ENCODE data around the gene SETBP1.
"Not testable (repeated sequence)": the region's sequence is repeated elsewhere in the genome, so short reads cannot be mapped to it uniquely, and the experiment has no call there.

SETBP1 gene

GRCh38 chr18:44714376-44714775, 33.7 kb downstream of the SETBP1 start:
- DNase-seq (ENCODE audit: low read depth) = no peak
- no peak for TF ChIP-seq MYC (IDR thresholded peaks at IDR 0.05; ENCODE audit: low read depth, low read length)
- no peak overlapping the region for H3K4me3 ChIP-seq (ENCODE audit: low read depth, low read length)

GRCh38 chr18:44715245-44715644, 34.6 kb downstream of the SETBP1 start:
- H3K4me3 ChIP-seq (ENCODE audit: low read depth, low read length) = no peak overlapping the region
- no peak for DNase-seq (ENCODE audit: low read depth)
- TF ChIP-seq CTCF (IDR thresholded peaks at IDR 0.05; ENCODE audit: low read depth, low read length) = no peak
- no peak for TF ChIP-seq POLR2A (IDR thresholded peaks at IDR 0.05; ENCODE audit: extremely low read depth, insufficient read length)
- no peak for TF ChIP-seq MYC (IDR thresholded peaks at IDR 0.05; ENCODE audit: low read depth, low read length)
- no peak for TF ChIP-seq MAX (IDR thresholded peaks at IDR 0.05; ENCODE audit: low read depth, low read length)

GRCh38 chr18:44715842-44716241, 35.2 kb downstream of the SETBP1 start:
- no peak for TF ChIP-seq MAX (IDR thresholded peaks at IDR 0.05; ENCODE audit: low read depth, low read length)
- TF ChIP-seq POLR2A (IDR thresholded peaks at IDR 0.05; ENCODE audit: extremely low read depth, insufficient read length) = no peak
- no peak for TF ChIP-seq MYC (IDR thresholded peaks at IDR 0.05; ENCODE audit: low read depth, low read length)
- TF ChIP-seq CTCF (IDR thresholded peaks at IDR 0.05; ENCODE audit: low read depth, low read length) = no peak
- no peak overlapping the region for H3K4me3 ChIP-seq (ENCODE audit: low read depth, low read length)
- DNase-seq (ENCODE audit: low read depth) = no peak

GRCh38 chr18:44716697-44717163, 36.0 kb downstream of the SETBP1 start:
- TF ChIP-seq POLR2A (IDR thresholded peaks at IDR 0.05; ENCODE audit: extremely low read depth, insufficient read length) = no peak
- no peak for TF ChIP-seq MAX (IDR thresholded peaks at IDR 0.05; ENCODE audit: low read depth, low read length)
- no peak for TF ChIP-seq MYC (IDR thresholded peaks at IDR 0.05; ENCODE audit: low read depth, low read length)
- H3K4me3 ChIP-seq (ENCODE audit: low read depth, low read length) = no peak overlapping the region
- DNase-seq (ENCODE audit: low read depth) = no peak

GRCh38 chr18:44719519-44720060, 38.9 kb downstream of the SETBP1 start:
- no peak for TF ChIP-seq MYC (IDR thresholded peaks at IDR 0.05; ENCODE audit: low read depth, low read length)
- TF ChIP-seq MAX (IDR thresholded peaks at IDR 0.05; ENCODE audit: low read depth, low read length) = no peak
- no peak for TF ChIP-seq CTCF (IDR thresholded peaks at IDR 0.05; ENCODE audit: low read depth, low read length)
- no peak for TF ChIP-seq POLR2A (IDR thresholded peaks at IDR 0.05; ENCODE audit: extremely low read depth, insufficient read length)
- DNase-seq (ENCODE audit: low read depth) = no peak
- no peak overlapping the region for H3K4me3 ChIP-seq (ENCODE audit: low read depth, low read length)

- DNase-seq (ENCODE audit: low read depth); H3K4me3 ChIP-seq (ENCODE audit: low read depth, low read length): not testable (repeated sequence)
These were observed 41.1 kb downstream of the SETBP1 start for GRCh38 chr18:44721748-44722147.

- DNase-seq (ENCODE audit: low read depth) = no peak
- H3K4me3 ChIP-seq (ENCODE audit: low read depth, low read length) = no peak overlapping the region
- TF ChIP-seq CTCF (IDR thresholded peaks at IDR 0.05; ENCODE audit: low read depth, low read length) (no peak), MAX (IDR thresholded peaks at IDR 0.05; ENCODE audit: low read depth, low read length) (no peak), MYC (IDR thresholded peaks at IDR 0.05; ENCODE audit: low read depth, low read length) (no peak), POLR2A (IDR thresholded peaks at IDR 0.05; ENCODE audit: extremely low read depth, insufficient read length) (no peak)
These were observed 42.7 kb downstream of the SETBP1 start for GRCh38 chr18:44723411-44723810.

Measured in NB4 (cell line).